IMR-90 (cell line): ENCODE results near the gene ZDHHC14. TPM values are rescaled to one million over a fixed set of nuclear protein-coding genes. Genes with fewer than 3 reads are reported as not detected.

Source experiments
- ATAC-seq: fragments of 200-7000 bp; cut with Tn5 transposase; 2 replicates; pipeline ENCODE4 v1.9.1; 2020; ENCODE audit warnings: low read depth, mild to moderate bottlenecking, moderate library complexity
- BruUV-seq: library from RNA; stranded (reverse); fragments of 400-500 nt; replicated peaks from 2 replicates; lab custom pipeline; 2021; lab: Mats Ljungman, UMichigan
- CTCF ChIA-PET: fragments of 300-600 bp; formaldehyde crosslinking; extraction: SDS; loops from one replicate; lab custom pipeline; 2021; ENCODE audit warnings: antibody characterized with exemption; lab: Yijun Ruan, JAX
- POLR2A ChIA-PET: fragments of 300-600 bp; sonication (Branson Sonifier 250); formaldehyde crosslinking; loops from one replicate; lab custom pipeline; 2022; ENCODE audit warnings: antibody characterized with exemption; ENCODE audit not compliant: unreplicated experiment; lab: Charles Lee
- DNase-seq: peaks from one replicate; pipeline ENCODE4 v3.0.0; 2013
- H2AFZ ChIP-seq: replicated peaks from 2 replicates; pipeline ENCODE3; 2013; ENCODE audit warnings: low read length, mild to moderate bottlenecking; ENCODE audit not compliant: poor library complexity
- H2AK5ac ChIP-seq: 2 replicates; pipeline ENCODE4 v1.6.1; 2013; ENCODE audit warnings: low read depth, low read length, inconsistent platforms
- H2AK9ac ChIP-seq: replicated peaks from 2 replicates; pipeline ENCODE3; 2013; ENCODE audit warnings: mild to moderate bottlenecking, low read depth, low read length, moderate library complexity; ENCODE audit not compliant: poor library complexity
- H2BK120ac ChIP-seq: 2 replicates; pipeline ENCODE4 v1.6.1; 2013; ENCODE audit warnings: low read depth, low read length, inconsistent platforms
- H2BK15ac ChIP-seq: 3 replicates; pipeline ENCODE4 v1.6.1; 2013; ENCODE audit warnings: low read depth, low read length, inconsistent platforms
- H2BK20ac ChIP-seq: 2 replicates; pipeline ENCODE4 v1.6.1; 2013; ENCODE audit warnings: low read depth, mild to moderate bottlenecking, inconsistent platforms, low read length, moderate library complexity
- H2BK5ac ChIP-seq: 2 replicates; pipeline ENCODE4 v1.6.1; 2013; ENCODE audit warnings: mild to moderate bottlenecking, low read depth, low read length, inconsistent platforms; ENCODE audit not compliant: poor library complexity, severe bottlenecking
- H3K14ac ChIP-seq: replicated peaks from 2 replicates; pipeline ENCODE4 v1.6.1; 2013; ENCODE audit warnings: low read depth, low read length, inconsistent platforms
- H3K18ac ChIP-seq: 2 replicates; pipeline ENCODE4 v1.6.1; 2013; ENCODE audit warnings: low read depth, low read length, control low read depth
- H3K23ac ChIP-seq: 2 replicates; pipeline ENCODE4 v1.6.1; 2013; ENCODE audit warnings: low read depth, low read length, inconsistent platforms
- H3K27ac ChIP-seq: 2 replicates; pipeline ENCODE4 v1.5.1; 2013; ENCODE audit warnings: mild to moderate bottlenecking, control low read depth, low read length; ENCODE audit not compliant: insufficient read depth
- H3K27me3 ChIP-seq: 2 replicates; pipeline ENCODE4 v1.6.1; 2013; ENCODE audit warnings: low read length; ENCODE audit not compliant: control insufficient read depth, insufficient read depth
- H3K36me3 ChIP-seq: 2 replicates; pipeline ENCODE4 v1.6.1; 2013; ENCODE audit warnings: low read length, mixed read lengths; ENCODE audit not compliant: control insufficient read depth, insufficient read depth
- H3K4ac ChIP-seq: 2 replicates; pipeline ENCODE4 v1.6.1; 2013; ENCODE audit warnings: low read depth, low read length, inconsistent platforms
- H3K4me1 ChIP-seq: 2 replicates; pipeline ENCODE4 v1.6.1; 2013; ENCODE audit warnings: low read length, mixed read lengths; ENCODE audit not compliant: control insufficient read depth, insufficient read depth
- H3K4me2 ChIP-seq: 2 replicates; pipeline ENCODE4 v1.6.1; 2013; ENCODE audit warnings: low read depth, mild to moderate bottlenecking, control low read depth, low read length, moderate library complexity
- H3K4me3 ChIP-seq: 2 replicates; pipeline ENCODE4 v1.5.1; 2013; ENCODE audit warnings: low read depth, mild to moderate bottlenecking, control low read depth, low read length, moderate library complexity; ENCODE audit not compliant: insufficient read depth
- H3K56ac ChIP-seq: 2 replicates; pipeline ENCODE4 v1.6.1; 2013; ENCODE audit warnings: low read length, inconsistent platforms; ENCODE audit not compliant: insufficient read depth; ENCODE audit errors: extremely low read depth
- H3K79me1 ChIP-seq, 2 experiments: 2 replicates each; pipeline ENCODE4 v1.6.1; 2013; ENCODE audit warnings: low read length in 2 of 2, inconsistent platforms in 1 of 2, low read depth in 1 of 2
- H3K9ac ChIP-seq: 2 replicates; pipeline ENCODE4 v1.6.1; 2013; ENCODE audit warnings: low read depth, low read length, control low read depth
- H3K9me1 ChIP-seq: 2 replicates; pipeline ENCODE4 v1.6.1; 2013; ENCODE audit warnings: low read length, inconsistent platforms; ENCODE audit not compliant: insufficient read depth
- H3K9me3 ChIP-seq: 2 replicates; pipeline ENCODE4 v1.6.1; 2013; ENCODE audit warnings: low read length; ENCODE audit not compliant: control insufficient read depth, insufficient read depth
- H4K20me1 ChIP-seq: 2 replicates; pipeline ENCODE4 v1.6.1; 2013; ENCODE audit warnings: low read length, inconsistent platforms; ENCODE audit not compliant: insufficient read depth
- H4K5ac ChIP-seq: 2 replicates; pipeline ENCODE4 v1.6.1; 2013; ENCODE audit warnings: mild to moderate bottlenecking, low read depth, low read length, control low read depth
- H4K8ac ChIP-seq, 2 experiments: 2 replicates each; pipeline ENCODE4 v1.6.1; 2013; ENCODE audit warnings: low read depth in 2 of 2, low read length in 2 of 2, control low read depth in 1 of 2, inconsistent platforms in 1 of 2
- H4K91ac ChIP-seq: 2 replicates; pipeline ENCODE4 v1.6.1; 2013; ENCODE audit warnings: low read depth, low read length, inconsistent platforms; ENCODE audit not compliant: insufficient read depth
- BHLHE40 ChIP-seq: fragments of 150-350 bp; IDR thresholded peaks from 2 replicates; pipeline ENCODE4 v1.6.1; 2016; ENCODE audit warnings: mild to moderate bottlenecking, low read depth, low read length
- CEBPB ChIP-seq: IDR thresholded peaks from 2 replicates; pipeline ENCODE4 v1.6.1; 2012; ENCODE audit warnings: low read depth, low read length, improper control_type of control experiment
- CHD1 ChIP-seq: IDR thresholded peaks from 2 replicates; pipeline ENCODE4 v1.6.1; 2012; ENCODE audit warnings: low read depth, low read length, improper control_type of control experiment
- FOS ChIP-seq: fragments of 150-350 bp; IDR thresholded peaks from 2 replicates; pipeline ENCODE4 v1.6.1; 2016; ENCODE audit warnings: low read depth, low read length
- MAFK ChIP-seq: IDR thresholded peaks from 2 replicates; pipeline ENCODE4 v1.6.1; 2012; ENCODE audit warnings: low read depth, low read length, improper control_type of control experiment
- MAZ ChIP-seq: IDR thresholded peaks from 2 replicates; pipeline ENCODE4 v1.6.1; 2012; ENCODE audit warnings: low read depth, mild to moderate bottlenecking, low read length, improper control_type of control experiment, moderate library complexity, borderline replicate concordance
- MXI1 ChIP-seq: IDR thresholded peaks from 2 replicates; pipeline ENCODE4 v1.6.1; 2012; ENCODE audit warnings: low read depth, mild to moderate bottlenecking, low read length, moderate library complexity, borderline replicate concordance
- POLR2A ChIP-seq: IDR thresholded peaks from 2 replicates; pipeline ENCODE4 v1.6.1; 2012; ENCODE audit warnings: mild to moderate bottlenecking, low read depth, low read length
- RAD21 ChIP-seq: IDR thresholded peaks from 2 replicates; pipeline ENCODE4 v1.6.1; 2012; ENCODE audit warnings: low read length, improper control_type of control experiment
- RCOR1 ChIP-seq: IDR thresholded peaks from 2 replicates; pipeline ENCODE4 v1.6.1; 2012; ENCODE audit warnings: mild to moderate bottlenecking, low read length, improper control_type of control experiment; ENCODE audit not compliant: insufficient replicate concordance
- RFX5 ChIP-seq: IDR thresholded peaks from 2 replicates; pipeline ENCODE4 v1.8.0; 2012; ENCODE audit warnings: low read depth, mild to moderate bottlenecking, low read length, moderate library complexity
- WGBS, 2 experiments: methylation state at CpG; one replicate each; pipeline versions ENCODE4 v1.1.5 to v1.1.7; 2013; ENCODE audit warnings: missing lambda C conversion rate in 2 of 2; ENCODE audit not compliant: insufficient read length in 1 of 2; ENCODE audit errors: extremely low coverage in 2 of 2; 5-methylcytosine and 5-hydroxymethylcytosine counted together
- dilution Hi-C: fragments of 300-500 bp; cut with HindIII; formaldehyde crosslinking; loops from one replicate; pipeline ENCODE4 v1.14.3; 2018; ENCODE audit warnings: low sequenced_read_pairs; ENCODE audit not compliant: unreplicated experiment
- in situ Hi-C: fragments of 300-500 bp; cut with MboI; formaldehyde crosslinking; loops from 3 replicates; pipeline ENCODE4 v1.14.3; 2019; ENCODE audit warnings: low sequenced_read_pairs, inconsistent platforms, mixed read lengths
- intact Hi-C: fragments of 100-400 bp; cut with micrococcal nuclease; formaldehyde crosslinking; loops from 2 replicates; pipeline ENCODE4 v1.10.0; 2022
- polyA plus RNA-seq, 3 experiments: library from polyadenylated mRNA; depleted of rRNA; stranded (reverse); fragments of >200 nt; gene quantifications; 2 replicates each; pipeline ENCODE4 v1.2.3, GENCODE V29; 2012; ENCODE audit warnings: low replicate concordance in 1 of 3
- total RNA-seq: library from RNA; depleted of rRNA; stranded (reverse); fragments of >200 nt; gene quantifications from 2 replicates; pipeline ENCODE4 v1.2.3, GENCODE V29; 2012
- TF ChIP-seq, protein P1 (sequence below): fragments of 150-350 bp; IDR thresholded peaks from 2 replicates; pipeline ENCODE4 v1.6.1; 2016; ENCODE audit warnings: low read depth, mild to moderate bottlenecking, low read length, moderate library complexity, borderline replicate concordance
- TF ChIP-seq, protein P2 (sequence below): conservative IDR thresholded peaks from 2 replicates; pipeline ENCODE4 v1.5.1; 2012; ENCODE audit warnings: mild to moderate bottlenecking, low read depth, low read length, improper control_type of control experiment

The ZDHHC14 gene
- total and polyA plus RNA-seq, 2 of the 4 experiments (the other 2 are of a cell fraction), result 0.90 to 2.0 TPM

DNA sequence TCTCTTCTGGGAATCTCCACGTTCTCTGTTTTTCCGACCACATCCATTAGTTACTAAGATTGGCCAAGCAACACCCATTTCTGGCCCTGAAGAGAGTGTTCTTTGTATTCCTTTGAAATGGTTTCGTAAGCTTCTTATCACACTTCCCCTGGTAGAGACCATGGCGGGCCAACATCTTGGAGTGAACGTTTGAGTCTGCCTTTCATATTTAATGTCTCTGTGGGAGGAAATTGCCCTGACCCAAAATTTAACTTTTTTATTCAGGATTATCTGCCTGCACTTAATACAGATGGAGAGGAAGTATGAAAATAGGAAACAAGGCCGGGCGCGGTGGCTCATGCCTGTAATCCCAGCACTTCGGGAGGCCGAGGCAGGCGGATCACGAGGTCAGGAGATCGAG is 265.0 kb downstream of the ZDHHC14 start:
- no CpG with 5 or more reads among the region's 13 CpGs for WGBS, 2 experiments
- H2BK5ac ChIP-seq, result no peak overlapping the region

More for the DNA sequence above, 265.0 kb downstream of the ZDHHC14 start:
- no peaks in the 10 kb centered on the region for H3K79me1 ChIP-seq
- CTCF ChIA-PET, result interaction anchor here (0.5 kb wide), 1 partner anchor 28 kb away, joined by 5 read pairs; no protein-coding TSS in a partner anchor
- no peaks in the 10 kb centered on the region for H3K4me1 ChIP-seq
- no peak overlapping the region for H3K4ac ChIP-seq
- H4K91ac ChIP-seq, result no peak overlapping the region
- no peak overlapping the region for H2BK20ac ChIP-seq
- POLR2A ChIA-PET, result no interaction called here
- H3K36me3 ChIP-seq, result no peaks in the 10 kb centered on the region
- H3K56ac ChIP-seq, result no peak overlapping the region
- in situ Hi-C loops (no loop called here), dilution Hi-C loops (no loop called here), intact Hi-C loops (no loop called here)
- H2AK5ac ChIP-seq, result no peak overlapping the region
- H4K8ac ChIP-seq, result no peak overlapping the region
- H3K4me2 ChIP-seq, result no peak overlapping the region
- H2AFZ ChIP-seq, result no peak overlapping the region
- no peak for ATAC-seq
- DNase-seq, result no peak
- H3K27me3 ChIP-seq, result no peaks in the 10 kb centered on the region; the same call in 1 of the 2 replicates
- no peak overlapping the region for H3K23ac ChIP-seq
- no peak overlapping the region for H4K5ac ChIP-seq
- no peak for TF ChIP-seq POLR2A
- TF ChIP-seq FOS, result no peak
- TF ChIP-seq, protein P1, sequence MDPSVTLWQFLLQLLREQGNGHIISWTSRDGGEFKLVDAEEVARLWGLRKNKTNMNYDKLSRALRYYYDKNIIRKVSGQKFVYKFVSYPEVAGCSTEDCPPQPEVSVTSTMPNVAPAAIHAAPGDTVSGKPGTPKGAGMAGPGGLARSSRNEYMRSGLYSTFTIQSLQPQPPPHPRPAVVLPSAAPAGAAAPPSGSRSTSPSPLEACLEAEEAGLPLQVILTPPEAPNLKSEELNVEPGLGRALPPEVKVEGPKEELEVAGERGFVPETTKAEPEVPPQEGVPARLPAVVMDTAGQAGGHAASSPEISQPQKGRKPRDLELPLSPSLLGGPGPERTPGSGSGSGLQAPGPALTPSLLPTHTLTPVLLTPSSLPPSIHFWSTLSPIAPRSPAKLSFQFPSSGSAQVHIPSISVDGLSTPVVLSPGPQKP, result no peak
- TF ChIP-seq RAD21, result no peak
- no peak for TF ChIP-seq MAFK
- no peak for TF ChIP-seq CEBPB
- no peak for TF ChIP-seq MAZ
- TF ChIP-seq RFX5, result no peak
- TF ChIP-seq BHLHE40, result no peak
- TF ChIP-seq, protein P2, sequence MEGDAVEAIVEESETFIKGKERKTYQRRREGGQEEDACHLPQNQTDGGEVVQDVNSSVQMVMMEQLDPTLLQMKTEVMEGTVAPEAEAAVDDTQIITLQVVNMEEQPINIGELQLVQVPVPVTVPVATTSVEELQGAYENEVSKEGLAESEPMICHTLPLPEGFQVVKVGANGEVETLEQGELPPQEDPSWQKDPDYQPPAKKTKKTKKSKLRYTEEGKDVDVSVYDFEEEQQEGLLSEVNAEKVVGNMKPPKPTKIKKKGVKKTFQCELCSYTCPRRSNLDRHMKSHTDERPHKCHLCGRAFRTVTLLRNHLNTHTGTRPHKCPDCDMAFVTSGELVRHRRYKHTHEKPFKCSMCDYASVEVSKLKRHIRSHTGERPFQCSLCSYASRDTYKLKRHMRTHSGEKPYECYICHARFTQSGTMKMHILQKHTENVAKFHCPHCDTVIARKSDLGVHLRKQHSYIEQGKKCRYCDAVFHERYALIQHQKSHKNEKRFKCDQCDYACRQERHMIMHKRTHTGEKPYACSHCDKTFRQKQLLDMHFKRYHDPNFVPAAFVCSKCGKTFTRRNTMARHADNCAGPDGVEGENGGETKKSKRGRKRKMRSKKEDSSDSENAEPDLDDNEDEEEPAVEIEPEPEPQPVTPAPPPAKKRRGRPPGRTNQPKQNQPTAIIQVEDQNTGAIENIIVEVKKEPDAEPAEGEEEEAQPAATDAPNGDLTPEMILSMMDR, result no peak
- no peak for TF ChIP-seq MXI1
- no peak for TF ChIP-seq CHD1
- no peak for TF ChIP-seq RCOR1
- no peak overlapping the region for H3K14ac ChIP-seq
- no peak overlapping the region for H3K9ac ChIP-seq
- H3K4me3 ChIP-seq, result no peak overlapping the region
- no TSS peak for BruUV-seq
- H3K18ac ChIP-seq, result no peak overlapping the region
- H2BK15ac ChIP-seq, result no peak overlapping the region
- H3K27ac ChIP-seq, result no peak overlapping the region
- no peaks in the 10 kb centered on the region for H3K9me3 ChIP-seq
- no peaks in the 10 kb centered on the region for H3K9me1 ChIP-seq
- no peak overlapping the region for H2AK9ac ChIP-seq
- H2BK120ac ChIP-seq, result no peak overlapping the region
- H4K20me1 ChIP-seq, result no peaks in the 10 kb centered on the region
